Right cardiac atrium (tissue), 5 donors: Measurements from ENCODE around the gene CYTH1. TPM values are rescaled to one million over a fixed set of nuclear protein-coding genes. Genes with fewer than 3 reads are reported as not detected.

Experiments used
- ATAC-seq, 2 donors: fragments of 200-7000 bp; cut with Tn5 transposase; one replicate each; pipeline versions ENCODE4 v1.8.0 to v1.9.1; 2020; ENCODE audit warnings: moderate library complexity in 2 of 2, mild to moderate bottlenecking in 1 of 2
- DNase-seq, 3 donors: peaks; one replicate each; pipeline ENCODE4 v3.0.0-alpha.2; 2020
- H3K27ac ChIP-seq: one replicate; pipeline ENCODE4 v1.5.1; 2013; ENCODE audit warnings: mild to moderate bottlenecking, low read length, control low read depth, moderate library complexity
- H3K27me3 ChIP-seq: one replicate; pipeline ENCODE4 v1.6.1; 2013; ENCODE audit not compliant: control insufficient read depth, insufficient read depth
- H3K4me1 ChIP-seq: one replicate; pipeline ENCODE4 v1.6.1; 2013; ENCODE audit warnings: low read length; ENCODE audit not compliant: control insufficient read depth, insufficient read depth
- H3K4me3 ChIP-seq: one replicate; pipeline ENCODE4 v1.5.1; 2013; ENCODE audit warnings: low read length, control low read depth
- H3K9me3 ChIP-seq: one replicate; pipeline ENCODE4 v1.6.1; 2013; ENCODE audit warnings: low read length; ENCODE audit not compliant: control insufficient read depth
- WGBS: extraction: QIAGEN DNeasy Blood & Tissue Kit; methylation state at CpG from one replicate; pipeline ENCODE4 v1.1.7; 2013; 5-methylcytosine and 5-hydroxymethylcytosine counted together
- intact Hi-C, 4 donors: fragments of 100-400 bp; cut with DNase I; formaldehyde crosslinking; loops; one replicate each; pipeline versions ENCODE4 v1.11.0 to v1.14.0; 2022 to 2023
- polyA plus RNA-seq: library from polyadenylated mRNA; stranded (reverse); fragments of 200-250 nt; gene quantifications from one replicate; pipeline ENCODE4 v1.2.3, GENCODE V29; 2013
- total RNA-seq, 4 donors: library from RNA; stranded (reverse); fragmentation: NEBNext Ultra II Directional; extraction: Animal tissue kit (Norgen Biotek cat#: 25700); gene quantifications; one replicate each; pipeline ENCODE4 v1.2.1, GENCODE V29; 2021
- donor health status: healthy with polysubstance abuse.
- donor health status: DM: no; HTN: yes; CAD: no.
- donor health status: DM: no; HTN: no; CAD: no.
- donor health status: DM: no; HTN: yes; CAD: no; lungs with severe emphysema.
- donor health status: DM: yes; HTN: yes; CAD: no.

CYTH1 gene
- total and polyA plus RNA-seq, 5 donors = 22.5 to 39.1 (median 36.0) TPM

- Histone ChIP-seq H3K9me3 (no peaks in the 10 kb centered on the region), H3K4me1 (no peaks in the 10 kb centered on the region), H3K27me3 (no peaks in the 10 kb centered on the region), H3K4me3 (no peak overlapping the region), H3K27ac (no peak overlapping the region)
- DNase-seq (peak in 1 of 3 donors; percentile 3), ATAC-seq (no peak)
- intact Hi-C loops = no loop called here
- WGBS = 75% methylated on average over 2 of the region's 2 CpGs
Measured at GRCh38 chr17:78654325-78654724, 127.7 kb downstream of the CYTH1 start.

- Histone ChIP-seq H3K4me1 (no peaks in the 10 kb centered on the region), H3K27ac (no peak overlapping the region), H3K4me3 (no peak overlapping the region), H3K9me3 (no peaks in the 10 kb centered on the region), H3K27me3 (no peaks in the 10 kb centered on the region)
- ATAC-seq (peak in 1 of 2 donors; percentile 73), DNase-seq (peak in 1 of 3 donors; percentile 13)
- intact Hi-C loops = no loop called here
- 63% methylated on average over 5 of the region's 5 CpGs for WGBS
Measured at GRCh38 chr17:78653382-78653781, 128.7 kb downstream of the CYTH1 start.

- H3K27me3 ChIP-seq = no peaks in the 10 kb centered on the region
- H3K9me3 ChIP-seq = no peaks in the 10 kb centered on the region
- intact Hi-C loops = no loop called here
- H3K4me1 ChIP-seq = no peaks in the 10 kb centered on the region
- H3K4me3 ChIP-seq = no peak overlapping the region
- H3K27ac ChIP-seq = no peak overlapping the region
- DNase-seq (peak in 1 of 3 donors; percentile 4), ATAC-seq (no peak)
- WGBS = 89% methylated on average over 11 of the region's 11 CpGs
Measured at GRCh38 chr17:78652913-78653312, 129.2 kb downstream of the CYTH1 start.

GRCh38 chr17:78652024-78652423, 130.0 kb downstream of the CYTH1 start:
- Histone ChIP-seq H3K9me3 (no peaks in the 10 kb centered on the region), H3K4me3 (no peak overlapping the region), H3K4me1 (no peaks in the 10 kb centered on the region), H3K27ac (no peak overlapping the region), H3K27me3 (no peaks in the 10 kb centered on the region)
- 100% methylated on average over 1 of the region's 1 CpG for WGBS
- DNase-seq (no peak), ATAC-seq (no peak)
- intact Hi-C loops = no loop called here

GRCh38 chr17:78651554-78651953, 130.5 kb downstream of the CYTH1 start:
- Histone ChIP-seq H3K27ac (no peak overlapping the region), H3K4me3 (no peak overlapping the region), H3K4me1 (no peaks in the 10 kb centered on the region), H3K27me3 (no peaks in the 10 kb centered on the region), H3K9me3 (no peaks in the 10 kb centered on the region)
- DNase-seq = no peak
- intact Hi-C loops = no loop called here
- 73% methylated on average over 1 of the region's 1 CpG for WGBS
- no peak for ATAC-seq

GRCh38 chr17:78650093-78650715, 131.9 kb downstream of the CYTH1 start:
- Histone ChIP-seq H3K9me3 (no peaks in the 10 kb centered on the region), H3K4me1 (no peaks in the 10 kb centered on the region), H3K27me3 (no peaks in the 10 kb centered on the region), H3K4me3 (no peak overlapping the region), H3K27ac (no peak overlapping the region)
- ATAC-seq = no peak
- intact Hi-C loops = no loop called here
- WGBS = 77% methylated on average over 11 of the region's 11 CpGs
- peak in 1 of 3 donors; percentile 18 for DNase-seq

GRCh38 chr17:78648293-78648692, 133.8 kb downstream of the CYTH1 start:
- H3K4me1 ChIP-seq = no peaks in the 10 kb centered on the region
- H3K27ac ChIP-seq = no peak overlapping the region
- intact Hi-C loops = no loop called here
- ATAC-seq (no peak), DNase-seq (peak in 1 of 3 donors; percentile 12)
- no peaks in the 10 kb centered on the region for H3K9me3 ChIP-seq
- no peak overlapping the region for H3K4me3 ChIP-seq
- WGBS = 94% methylated on average over 5 of the region's 5 CpGs
- no peaks in the 10 kb centered on the region for H3K27me3 ChIP-seq

GRCh38 chr17:78647032-78647431, 135.0 kb downstream of the CYTH1 start:
- Histone ChIP-seq H3K4me3 (no peak overlapping the region), H3K4me1 (no peaks in the 10 kb centered on the region), H3K9me3 (no peaks in the 10 kb centered on the region), H3K27me3 (no peaks in the 10 kb centered on the region), H3K27ac (no peak overlapping the region)
- 91% methylated on average over 8 of the region's 8 CpGs for WGBS
- DNase-seq (peak in 1 of 3 donors; percentile 1), ATAC-seq (no peak)
- intact Hi-C loops = no loop called here

GRCh38 chr17:78645421-78646295, 136.4 kb downstream of the CYTH1 start:
- Histone ChIP-seq H3K4me1 (no peaks in the 10 kb centered on the region), H3K9me3 (no peaks in the 10 kb centered on the region), H3K4me3 (no peak overlapping the region), H3K27me3 (no peaks in the 10 kb centered on the region), H3K27ac (peak overlapping the region; percentile 11)
- intact Hi-C loops = no loop called here
- DNase-seq (peak; percentile 86 to 93 (median 92)), ATAC-seq (peak; percentile 86 to 96)
- WGBS = 56% methylated on average over 30 of the region's 30 CpGs

- DNase-seq = peak in 1 of 3 donors; percentile 40
- ATAC-seq = no peak
- H3K27me3 ChIP-seq = no peaks in the 10 kb centered on the region
- H3K27ac ChIP-seq = no peak overlapping the region
- no peaks in the 10 kb centered on the region for H3K4me1 ChIP-seq
- WGBS = 88% methylated on average over 14 of the region's 14 CpGs
- no peaks in the 10 kb centered on the region for H3K9me3 ChIP-seq
- intact Hi-C loops = no loop called here
- no peak overlapping the region for H3K4me3 ChIP-seq
Measured at GRCh38 chr17:78644931-78645351, 137.1 kb downstream of the CYTH1 start.

- Histone ChIP-seq H3K27me3 (no peaks in the 10 kb centered on the region), H3K4me1 (no peaks in the 10 kb centered on the region), H3K4me3 (no peak overlapping the region), H3K9me3 (no peaks in the 10 kb centered on the region), H3K27ac (no peak overlapping the region)
- DNase-seq (peak in 1 of 3 donors; percentile 4), ATAC-seq (no peak)
- 84% methylated on average over 8 of the region's 8 CpGs for WGBS
- intact Hi-C loops = no loop called here
Measured at GRCh38 chr17:78644224-78644623, 137.8 kb downstream of the CYTH1 start.
